ENCODE data around the gene GPX2. TPM values are rescaled to one million over a fixed set of nuclear protein-coding genes. Genes with fewer than 3 reads are reported as not detected.

The GPX2 gene
- total and polyA plus RNA-seq, 2 of the 8 experiments (the other 6 are each of a cell fraction or from before 2014, with no cell fraction given), result 0.30 to 0.89 TPM

DNA sequence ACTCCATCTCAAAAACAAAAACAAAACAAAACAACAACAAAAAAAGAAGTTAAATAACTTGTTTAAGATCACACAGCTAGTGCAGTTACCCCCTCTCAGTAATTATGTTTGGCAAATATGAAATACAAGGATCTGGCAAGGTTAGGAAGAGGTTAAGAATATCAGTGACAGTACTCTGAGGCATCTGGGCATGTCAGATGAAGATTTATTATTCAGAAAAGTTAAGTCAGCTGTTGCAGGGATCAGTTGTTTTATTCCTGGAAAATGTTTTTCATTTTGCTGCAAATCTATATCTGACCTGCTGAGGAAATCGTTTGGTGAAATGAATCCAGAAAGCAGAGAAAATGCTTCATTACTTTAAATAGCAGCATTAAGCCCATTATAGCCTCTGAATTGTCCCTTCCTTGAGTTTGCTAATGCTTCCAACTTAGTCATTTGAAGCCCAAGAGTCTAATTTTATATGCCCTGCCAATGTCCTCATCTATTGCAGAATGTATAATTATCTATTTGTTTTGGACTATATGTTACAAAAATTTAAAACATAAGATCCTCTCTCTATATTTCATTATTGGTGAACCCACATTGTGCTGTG, 8.1 kb downstream of the GPX2 start (continued):
- TF ChIP-seq CHD7 (IDR thresholded peaks at IDR 0.05; ENCODE audit: insufficient replicate concordance, low read length) (no peak), TAF1 (IDR thresholded peaks at IDR 0.05; ENCODE audit: low read depth, low read length) (no peak), CHD1 (IDR thresholded peaks at IDR 0.05; ENCODE audit: low read depth, low read length) (no peak), RFX5 (IDR thresholded peaks at IDR 0.05; ENCODE audit: borderline replicate concordance, low read depth, low read length) (no peak), EGR1 (IDR thresholded peaks at IDR 0.05; ENCODE audit: borderline replicate concordance, low read depth, low read length) (no peak), RXRA (IDR thresholded peaks at IDR 0.05; ENCODE audit: insufficient read depth, low read depth, low read length) (no peak), CBX5 (IDR thresholded peaks at IDR 0.05; ENCODE audit: low read depth, low read length) (no peak), POLR2AphosphoS5 (IDR thresholded peaks at IDR 0.05; ENCODE audit: low read depth, low read length) (no peak), TBP (IDR thresholded peaks at IDR 0.05; ENCODE audit: low read depth, low read length) (no peak)
- TF ChIP-seq, protein P1, sequence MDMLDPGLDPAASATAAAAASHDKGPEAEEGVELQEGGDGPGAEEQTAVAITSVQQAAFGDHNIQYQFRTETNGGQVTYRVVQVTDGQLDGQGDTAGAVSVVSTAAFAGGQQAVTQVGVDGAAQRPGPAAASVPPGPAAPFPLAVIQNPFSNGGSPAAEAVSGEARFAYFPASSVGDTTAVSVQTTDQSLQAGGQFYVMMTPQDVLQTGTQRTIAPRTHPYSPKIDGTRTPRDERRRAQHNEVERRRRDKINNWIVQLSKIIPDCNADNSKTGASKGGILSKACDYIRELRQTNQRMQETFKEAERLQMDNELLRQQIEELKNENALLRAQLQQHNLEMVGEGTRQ (IDR thresholded peaks at IDR 0.05; ENCODE audit: low read length), result no peak
